ENCODE measurements around the gene SHLD3. TPM values are rescaled to one million over a fixed set of nuclear protein-coding genes. Genes with fewer than 3 reads are reported as not detected.
A peak's percentile ranks its signal among the peaks of the same experiment; 100 is the strongest.
"Not testable (repeated sequence)": the region's sequence is repeated elsewhere in the genome, so short reads cannot be mapped to it uniquely, and the experiment has no call there.

SHLD3 gene, protein sequence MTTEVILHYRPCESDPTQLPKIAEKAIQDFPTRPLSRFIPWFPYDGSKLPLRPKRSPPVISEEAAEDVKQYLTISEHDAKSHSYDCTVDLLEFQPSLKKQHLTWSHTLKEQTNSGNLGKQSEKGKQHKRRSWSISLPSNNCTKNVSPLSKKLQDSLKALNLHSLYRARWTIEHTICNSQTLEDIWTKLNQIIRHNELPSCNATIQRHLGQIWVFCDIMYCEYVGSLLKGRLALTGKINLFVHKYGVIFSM
- 1.8 and 2.5 TPM in 2 replicates for total RNA-seq (2014; rRNA removed; shearing (Covaris generic))

GRCh38 chr5:65624571-65625555 is at the start of gene SHLD3, which contains the start of gene TRAPPC13:
TSS of gene SHLD3 (plus strand) at chr5:65625027. CDS start at chr5:65629588, 4,561 bp downstream.
TSS of gene TRAPPC13 (plus strand) at chr5:65625027. CDS start at chr5:65625061, 34 bp downstream.
- DNase-seq (ENCODE audit: low spot score), result peak; percentile 84

- no peak for DNase-seq (ENCODE audit: low spot score)
Measured at GRCh38 chr5:65577141-65577540, 47.7 kb upstream of the SHLD3 start.

DNA sequence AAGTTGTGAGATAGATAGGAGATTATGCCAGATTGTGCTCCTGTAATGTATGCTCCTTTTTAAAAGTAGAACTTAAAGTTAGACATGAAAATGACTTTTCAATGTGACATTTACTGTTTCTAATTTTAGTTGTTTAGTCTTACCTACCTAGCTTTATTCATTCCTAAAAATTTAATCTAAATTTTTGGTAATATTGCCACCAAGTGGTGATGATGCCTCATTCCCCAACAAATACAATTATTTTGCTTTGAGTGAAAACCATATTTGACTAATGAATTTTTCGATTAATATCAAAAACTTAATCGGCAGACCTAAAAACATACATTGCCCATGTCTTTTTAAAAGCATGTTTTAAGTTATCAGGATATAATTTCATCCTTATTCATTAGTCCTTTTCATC is 36.1 kb upstream of the SHLD3 start:
- DNase-seq (ENCODE audit: low spot score), result no peak

- not testable (repeated sequence) for DNase-seq (ENCODE audit: low spot score)
Measured at GRCh38 chr5:65601761-65602160, 23.1 kb upstream of the SHLD3 start.

- DNase-seq (ENCODE audit: low spot score), result peak; percentile 74
Measured at GRCh38 chr5:65611524-65611923, 13.3 kb upstream of the SHLD3 start.

DNA sequence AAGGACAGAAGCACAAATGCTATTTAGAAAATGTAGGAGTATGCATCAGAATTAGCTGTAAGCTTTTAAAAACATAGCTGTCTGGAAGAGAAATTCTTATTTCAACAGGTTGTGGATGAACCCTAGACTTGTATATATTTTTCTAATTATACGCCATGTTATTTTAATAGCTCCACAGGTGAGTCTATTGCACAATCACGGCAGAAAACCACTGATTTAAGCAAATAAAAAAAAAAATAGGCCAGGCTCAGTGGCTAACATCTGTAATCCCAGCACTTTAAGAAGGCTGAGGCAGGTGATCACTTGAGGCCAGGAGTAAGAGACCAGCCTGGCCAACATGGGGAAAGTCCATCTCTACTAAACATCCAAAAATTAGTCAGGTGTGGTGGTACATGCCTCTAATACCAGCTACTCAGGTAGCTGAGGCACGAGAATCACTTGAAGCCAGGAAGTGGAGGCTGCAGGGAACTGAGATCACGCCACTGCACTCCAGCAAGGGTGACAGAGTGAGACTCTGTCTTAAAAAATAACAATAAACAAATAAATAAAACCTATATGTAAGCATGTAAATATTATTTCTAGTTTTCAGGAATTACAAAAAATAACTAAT is 12.4 kb upstream of the SHLD3 start:
- DNase-seq (ENCODE audit: low spot score), result no peak

DNA sequence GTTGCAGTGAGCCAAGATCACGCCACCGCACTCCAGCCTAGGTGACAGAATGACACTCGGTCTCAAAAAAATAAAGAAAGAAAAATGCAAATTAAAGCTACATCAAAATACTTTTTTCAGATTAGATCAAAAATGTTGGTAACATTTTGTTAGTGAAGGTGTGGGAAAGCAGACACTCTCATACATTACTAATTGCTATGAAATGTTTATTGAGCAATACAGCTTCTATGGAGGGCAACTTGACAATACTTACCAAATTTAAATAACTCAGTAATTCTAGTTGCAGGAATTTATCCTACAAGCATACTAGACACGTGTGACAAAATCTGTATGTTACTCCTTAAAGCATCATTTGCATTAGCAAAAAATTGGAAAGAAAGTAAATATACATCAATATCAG is 4.8 kb upstream of the SHLD3 start:
- no peak for DNase-seq (ENCODE audit: low spot score)

GRCh38 chr5:65621961-65622360 is 2.9 kb upstream of the SHLD3 start:
- DNase-seq (ENCODE audit: low spot score), result not testable (repeated sequence)

- peak; percentile 3 for DNase-seq (ENCODE audit: low spot score)
Measured at GRCh38 chr5:65623482-65623881, 1.3 kb upstream of the SHLD3 start.

DNA sequence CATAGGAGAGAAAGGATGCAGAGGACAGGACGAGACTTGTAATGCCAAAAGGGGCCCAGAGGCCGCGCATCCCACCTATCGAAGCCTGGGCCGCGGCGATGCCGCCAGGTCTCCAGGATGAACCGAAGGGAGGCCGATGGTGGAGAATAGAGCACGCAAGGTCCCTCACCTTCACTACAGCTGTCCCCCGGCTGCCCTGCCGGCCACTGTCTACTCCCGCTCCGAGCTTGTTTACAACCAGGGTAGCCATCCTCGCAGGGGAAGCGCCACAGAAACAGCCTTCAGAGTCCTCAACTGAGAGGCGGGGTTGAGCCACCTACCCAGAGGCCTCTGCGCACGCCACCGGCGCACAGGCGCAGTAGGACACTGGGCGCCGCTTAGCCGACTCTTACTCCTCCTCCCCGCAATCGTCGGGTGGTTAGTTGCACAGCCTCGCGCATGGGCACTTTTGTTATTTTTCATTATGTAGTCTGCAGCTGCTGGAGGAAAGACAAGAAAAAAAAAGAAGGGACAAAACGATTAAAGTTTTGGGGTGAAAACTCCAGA is 729 bp upstream of the SHLD3 start, which contains the start of gene TRIM23:
Gene TRIM23 (minus strand): TSS at position 309 of the 546 bp plus-strand sequence. CDS start 59 bp downstream, at position 250.
- peak; percentile 95 for DNase-seq (ENCODE audit: low spot score)

- peak; percentile 11 for DNase-seq (ENCODE audit: low spot score)
Measured at GRCh38 chr5:65625743-65626142, 916 bp downstream of the SHLD3 start.

- no peak for DNase-seq (ENCODE audit: low spot score)
Measured at GRCh38 chr5:65630981-65631380, 6.2 kb downstream of the SHLD3 start.

GRCh38 chr5:65640240-65640639 is 15.4 kb downstream of the SHLD3 start:
- no peak for DNase-seq (ENCODE audit: low spot score)

DNA sequence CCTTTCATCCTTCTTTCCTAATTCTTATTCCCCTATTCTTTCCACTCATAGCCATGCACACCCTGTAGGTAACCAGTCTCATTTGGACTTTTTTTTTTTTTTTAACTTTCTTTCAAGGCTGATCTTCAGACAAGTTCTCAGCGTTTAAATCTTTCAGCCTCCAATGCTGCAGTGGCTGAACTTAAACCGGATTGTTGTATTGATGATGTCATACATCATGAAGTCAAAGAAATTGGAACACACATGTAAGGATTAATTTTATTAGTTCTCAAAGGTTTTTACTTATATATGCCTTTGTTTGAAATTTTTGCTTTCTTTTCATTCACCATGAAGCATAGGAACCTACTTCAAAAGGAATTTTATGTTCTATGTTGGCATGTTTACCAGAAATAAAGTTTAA is 22.1 kb downstream of the SHLD3 start:
- DNase-seq (ENCODE audit: low spot score), result no peak

DNA sequence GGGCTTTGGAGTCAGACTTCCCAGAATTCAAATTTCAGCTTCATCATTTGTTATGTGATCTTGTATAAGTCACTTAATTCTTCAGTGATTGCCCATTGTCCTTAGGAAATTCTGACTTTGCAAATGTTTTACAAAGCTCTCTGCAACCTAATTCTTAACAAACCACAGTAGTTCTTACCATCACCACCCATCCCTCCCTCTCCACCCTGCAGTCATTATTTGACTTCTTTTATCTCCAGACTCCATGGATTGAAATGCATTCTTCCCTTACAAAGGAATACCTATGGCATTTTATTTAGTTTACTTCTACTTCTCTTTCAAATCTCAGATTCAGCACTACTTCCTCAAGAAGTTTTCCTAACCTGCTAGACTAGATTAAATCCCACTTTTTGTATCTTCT is 23.1 kb downstream of the SHLD3 start:
- no peak for DNase-seq (ENCODE audit: low spot score)

- no peak for DNase-seq (ENCODE audit: low spot score)
Measured at GRCh38 chr5:65651144-65651543, 26.3 kb downstream of the SHLD3 start.

DNA sequence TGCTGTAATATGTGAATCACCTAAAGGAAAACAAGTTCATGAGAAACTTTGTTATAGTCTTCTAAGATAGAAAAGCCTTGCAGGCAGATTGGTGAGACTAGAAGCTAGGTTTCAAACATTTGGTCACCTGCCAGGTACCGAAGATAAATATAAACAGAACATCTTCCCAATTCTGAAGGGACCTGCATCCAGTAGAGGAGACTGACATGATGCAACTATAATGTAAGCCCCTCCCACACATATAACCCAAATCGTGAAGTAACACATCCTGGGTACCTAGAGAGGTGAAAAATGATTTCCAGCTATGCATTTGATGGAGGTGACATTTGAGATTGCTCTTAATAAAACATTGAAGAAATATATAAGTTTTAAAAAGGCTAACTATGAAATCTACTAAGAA is 29.9 kb downstream of the SHLD3 start:
- no peak for DNase-seq (ENCODE audit: low spot score)

GRCh38 chr5:65663804-65664521 is 39.1 kb downstream of the SHLD3 start:
- DNase-seq (ENCODE audit: low spot score), result peak; percentile 49

GRCh38 chr5:65668696-65669095 is 43.9 kb downstream of the SHLD3 start:
- no peak for DNase-seq (ENCODE audit: low spot score)

DNA sequence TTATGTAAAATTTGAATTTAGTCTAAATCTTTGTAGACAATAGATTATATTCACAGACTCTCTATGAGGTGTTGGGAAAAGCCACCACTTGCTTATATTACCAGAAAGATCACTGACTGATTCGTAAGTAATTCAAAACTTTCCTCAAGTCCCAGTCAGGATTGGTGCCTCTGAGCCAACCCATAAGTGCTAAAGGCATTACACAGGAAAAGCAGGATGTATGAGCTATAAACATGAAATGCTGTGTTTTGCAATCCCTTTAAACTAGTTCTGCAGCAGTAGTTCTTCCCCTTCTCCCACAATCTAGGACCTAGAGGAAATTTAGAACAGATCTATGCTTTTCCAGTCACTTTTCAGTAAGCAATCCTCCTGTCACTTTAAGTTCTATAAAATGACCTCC is 48.0 kb downstream of the SHLD3 start:
- DNase-seq (ENCODE audit: low spot score), result no peak

DNA sequence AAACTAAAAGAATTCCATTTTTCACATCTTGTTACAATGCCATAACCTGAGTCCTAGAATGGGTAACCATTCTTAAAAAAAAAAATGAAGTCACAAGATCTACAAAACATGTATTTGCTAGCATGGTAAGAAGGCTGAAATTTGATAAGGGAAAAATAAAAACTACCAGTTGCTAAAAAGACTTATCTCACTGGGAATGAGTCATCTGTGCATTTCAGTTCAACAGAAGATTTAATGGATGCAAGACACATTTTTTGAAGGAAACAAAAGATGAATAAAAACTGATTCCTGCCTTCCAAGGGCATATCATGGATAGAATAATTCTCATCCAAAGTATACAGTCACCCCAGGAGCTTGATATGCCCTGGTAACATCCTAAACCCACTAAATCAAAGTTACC is 49.9 kb downstream of the SHLD3 start:
- no peak for DNase-seq (ENCODE audit: low spot score)
